Body of pancreas (tissue), 4 donors: ENCODE results near the gene SNAI3.

Source experiments
- POLR2A ChIP-seq, 3 donors: fragments of 450-650 bp; IDR thresholded peaks; one replicate each; pipeline ENCODE4 v1.6.1; 2016; ENCODE audit warnings: antibody characterized with exemption in 3 of 3, mild to moderate bottlenecking in 2 of 3
- TF ChIP-seq, protein P1 (sequence below), 7 experiments: fragments of 450-650 bp in 4 of 7; fragments of 200-600 bp in 3 of 7; sonication (generic) in 3 of 7; IDR thresholded peaks; one replicate each; pipeline ENCODE4 v1.5.1; 2016 to 2019; ENCODE audit warnings: antibody characterized with exemption in 7 of 7

GRCh38 chr16:88690341-88691128 lies 4.2 kb upstream of the SNAI3 start:
- TF ChIP-seq, protein P1, sequence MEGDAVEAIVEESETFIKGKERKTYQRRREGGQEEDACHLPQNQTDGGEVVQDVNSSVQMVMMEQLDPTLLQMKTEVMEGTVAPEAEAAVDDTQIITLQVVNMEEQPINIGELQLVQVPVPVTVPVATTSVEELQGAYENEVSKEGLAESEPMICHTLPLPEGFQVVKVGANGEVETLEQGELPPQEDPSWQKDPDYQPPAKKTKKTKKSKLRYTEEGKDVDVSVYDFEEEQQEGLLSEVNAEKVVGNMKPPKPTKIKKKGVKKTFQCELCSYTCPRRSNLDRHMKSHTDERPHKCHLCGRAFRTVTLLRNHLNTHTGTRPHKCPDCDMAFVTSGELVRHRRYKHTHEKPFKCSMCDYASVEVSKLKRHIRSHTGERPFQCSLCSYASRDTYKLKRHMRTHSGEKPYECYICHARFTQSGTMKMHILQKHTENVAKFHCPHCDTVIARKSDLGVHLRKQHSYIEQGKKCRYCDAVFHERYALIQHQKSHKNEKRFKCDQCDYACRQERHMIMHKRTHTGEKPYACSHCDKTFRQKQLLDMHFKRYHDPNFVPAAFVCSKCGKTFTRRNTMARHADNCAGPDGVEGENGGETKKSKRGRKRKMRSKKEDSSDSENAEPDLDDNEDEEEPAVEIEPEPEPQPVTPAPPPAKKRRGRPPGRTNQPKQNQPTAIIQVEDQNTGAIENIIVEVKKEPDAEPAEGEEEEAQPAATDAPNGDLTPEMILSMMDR (IDR thresholded peaks at IDR 0.05), result no peak
- TF ChIP-seq POLR2A (IDR thresholded peaks at IDR 0.05), result no peak
